HUES48 (cell line): ENCODE measurements around the gene DLL4.

ENCODE experiments used
- H3K27ac ChIP-seq: one replicate; pipeline ENCODE4 v1.7.0; 2013; ENCODE audit warnings: low read depth, low read length, inconsistent platforms
- H3K27me3 ChIP-seq: 2 replicates; pipeline ENCODE4 v1.6.1; 2013; ENCODE audit warnings: mild to moderate bottlenecking, low read length; ENCODE audit not compliant: control insufficient read depth, insufficient read depth
- H3K36me3 ChIP-seq: 2 replicates; pipeline ENCODE4 v1.6.1; 2013; ENCODE audit warnings: low read length; ENCODE audit not compliant: control insufficient read depth, insufficient read depth
- H3K4me1 ChIP-seq: 2 replicates; pipeline ENCODE4 v1.6.1; 2013; ENCODE audit warnings: mild to moderate bottlenecking, low read length; ENCODE audit not compliant: control insufficient read depth, insufficient read depth
- H3K4me3 ChIP-seq: 2 replicates; pipeline ENCODE4 v1.5.1; 2013; ENCODE audit warnings: mild to moderate bottlenecking, low read depth, low read length
- H3K9ac ChIP-seq: 2 replicates; pipeline ENCODE4 v1.6.1; 2013; ENCODE audit warnings: mild to moderate bottlenecking, low read depth, low read length, moderate library complexity
- H3K9me3 ChIP-seq: 2 replicates; pipeline ENCODE4 v1.6.1; 2013; ENCODE audit warnings: low read length; ENCODE audit not compliant: control insufficient read depth, insufficient read depth

Gene DLL4

DNA sequence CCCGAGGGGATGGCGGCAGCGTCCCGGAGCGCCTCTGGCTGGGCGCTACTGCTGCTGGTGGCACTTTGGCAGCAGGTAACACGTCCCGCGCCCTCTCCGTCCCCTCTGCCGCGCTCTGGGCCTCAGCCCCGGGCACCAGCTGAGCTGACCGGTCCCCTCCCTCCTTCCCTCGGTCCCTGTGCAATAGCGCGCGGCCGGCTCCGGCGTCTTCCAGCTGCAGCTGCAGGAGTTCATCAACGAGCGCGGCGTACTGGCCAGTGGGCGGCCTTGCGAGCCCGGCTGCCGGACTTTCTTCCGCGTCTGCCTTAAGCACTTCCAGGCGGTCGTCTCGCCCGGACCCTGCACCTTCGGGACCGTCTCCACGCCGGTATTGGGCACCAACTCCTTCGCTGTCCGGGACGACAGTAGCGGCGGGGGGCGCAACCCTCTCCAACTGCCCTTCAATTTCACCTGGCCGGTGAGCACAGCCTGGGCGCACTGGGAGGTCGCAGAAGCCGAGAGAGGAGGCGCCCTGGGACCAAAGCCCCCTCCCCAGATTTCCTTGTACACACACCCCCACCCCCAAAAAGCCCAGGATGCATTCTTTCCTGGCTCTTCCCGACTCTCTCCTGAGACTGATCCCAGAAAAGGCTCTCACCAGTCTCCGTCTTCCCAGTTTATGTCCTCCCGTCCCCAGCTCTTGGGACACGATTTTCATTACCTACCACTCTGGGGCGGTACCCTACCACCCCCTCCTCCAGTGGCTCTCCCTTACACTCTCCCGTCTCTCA is 705 bp downstream of the DLL4 start:
- Histone ChIP-seq H3K9me3 (no peaks in the 10 kb centered on the region), H3K27ac (no peak overlapping the region), H3K4me3 (peak overlapping the region; percentile 64), H3K36me3 (no peaks in the 10 kb centered on the region), H3K27me3 (peaks cover 85% of the 10 kb centered on the region), H3K9ac (no peak overlapping the region), H3K4me1 (peaks cover 27% of the 10 kb centered on the region)

DNA sequence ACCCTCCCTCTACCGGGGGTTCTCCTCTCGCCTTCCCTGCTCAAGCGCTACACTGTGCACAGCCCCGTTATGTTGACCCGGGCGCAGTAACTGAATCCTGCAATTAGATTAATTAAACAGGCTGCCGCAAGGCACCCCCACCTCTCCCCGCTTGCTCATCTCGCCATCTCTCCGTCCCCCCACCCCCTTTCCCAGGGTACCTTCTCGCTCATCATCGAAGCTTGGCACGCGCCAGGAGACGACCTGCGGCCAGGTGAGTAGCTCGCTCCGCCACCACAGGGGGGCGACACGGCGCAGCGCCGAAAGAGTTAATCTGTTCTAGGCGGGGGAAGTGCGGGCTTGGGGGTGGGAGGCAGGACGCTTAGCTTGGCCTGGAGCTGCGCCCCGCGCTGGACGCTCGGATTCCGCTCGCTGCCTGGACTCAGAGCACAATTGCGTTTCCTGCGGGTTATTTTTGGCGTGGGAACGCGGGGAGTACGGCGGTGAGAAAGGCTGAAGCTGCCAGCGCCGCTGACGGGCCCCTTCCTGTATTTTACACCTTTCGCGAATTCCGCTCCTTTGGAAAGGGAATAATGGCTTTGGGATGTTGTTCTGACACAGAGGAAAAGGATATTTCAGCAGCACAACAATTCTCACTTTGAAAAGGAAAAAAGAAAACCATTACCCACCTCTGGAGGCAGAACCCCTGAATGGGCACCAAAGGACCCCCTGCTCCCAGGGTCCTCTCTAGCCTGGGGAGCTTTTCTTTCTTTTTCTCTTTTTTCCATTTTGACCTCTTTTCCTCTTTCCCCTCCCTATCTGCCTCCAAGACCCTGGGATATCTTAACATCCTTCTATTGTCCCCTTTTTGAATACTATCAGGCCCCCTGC is 1.5 kb downstream of the DLL4 start:
- H3K4me3 ChIP-seq: peak overlapping the region; percentile 64
- H3K27ac ChIP-seq: no peak overlapping the region
- H3K27me3 ChIP-seq: peaks cover 77% of the 10 kb centered on the region
- H3K9ac ChIP-seq: no peak overlapping the region
- no peaks in the 10 kb centered on the region for H3K9me3 ChIP-seq
- peaks cover 23% of the 10 kb centered on the region for H3K4me1 ChIP-seq
- no peaks in the 10 kb centered on the region for H3K36me3 ChIP-seq

DNA sequence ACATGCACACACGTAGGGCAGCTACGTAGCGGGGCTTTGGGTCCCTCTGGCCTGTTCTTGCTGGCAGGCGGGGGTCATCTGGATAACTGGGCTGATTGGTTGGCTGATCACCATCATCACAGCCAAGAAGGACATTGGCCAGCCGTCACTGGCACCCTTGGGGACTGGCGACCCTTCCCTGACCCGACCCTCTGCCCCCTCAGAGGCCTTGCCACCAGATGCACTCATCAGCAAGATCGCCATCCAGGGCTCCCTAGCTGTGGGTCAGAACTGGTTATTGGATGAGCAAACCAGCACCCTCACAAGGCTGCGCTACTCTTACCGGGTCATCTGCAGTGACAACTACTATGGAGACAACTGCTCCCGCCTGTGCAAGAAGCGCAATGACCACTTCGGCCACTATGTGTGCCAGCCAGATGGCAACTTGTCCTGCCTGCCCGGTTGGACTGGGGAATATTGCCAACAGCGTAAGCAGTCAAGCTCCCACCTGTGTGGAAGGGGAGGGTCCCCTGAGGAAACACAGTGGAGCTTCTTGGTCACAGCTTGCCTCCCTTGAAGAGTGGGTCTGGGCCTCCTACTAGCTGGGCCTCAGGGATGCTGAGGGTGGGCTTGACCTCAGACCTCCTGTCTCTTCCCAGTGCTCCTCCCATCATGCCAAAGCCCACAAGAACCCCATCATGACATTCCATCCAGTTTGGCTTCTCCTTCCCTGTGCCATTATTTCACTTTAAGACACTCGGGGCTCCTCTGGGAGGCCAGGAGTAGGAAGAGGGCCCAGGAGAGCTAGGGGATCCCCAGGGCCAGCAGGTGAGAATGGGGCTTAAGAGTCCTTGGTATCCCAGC is 2.4 kb downstream of the DLL4 start:
- Histone ChIP-seq H3K4me1 (peaks cover 16% of the 10 kb centered on the region), H3K9ac (no peak overlapping the region), H3K36me3 (no peaks in the 10 kb centered on the region), H3K27ac (no peak overlapping the region), H3K9me3 (no peaks in the 10 kb centered on the region), H3K27me3 (peaks cover 69% of the 10 kb centered on the region), H3K4me3 (no peak overlapping the region)

DNA sequence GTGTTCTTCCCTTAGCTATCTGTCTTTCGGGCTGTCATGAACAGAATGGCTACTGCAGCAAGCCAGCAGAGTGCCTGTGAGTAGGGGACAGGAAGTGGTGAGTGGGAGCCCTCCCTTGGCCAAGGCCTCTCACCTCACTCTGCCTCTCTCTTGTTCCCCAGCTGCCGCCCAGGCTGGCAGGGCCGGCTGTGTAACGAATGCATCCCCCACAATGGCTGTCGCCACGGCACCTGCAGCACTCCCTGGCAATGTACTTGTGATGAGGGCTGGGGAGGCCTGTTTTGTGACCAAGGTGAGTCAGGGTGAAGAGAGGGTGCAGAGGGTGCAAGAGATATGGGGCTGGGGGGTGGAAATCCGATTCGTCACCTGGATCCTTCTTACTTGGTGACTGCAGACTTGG is 3.0 kb downstream of the DLL4 start:
- H3K36me3 ChIP-seq: no peaks in the 10 kb centered on the region
- H3K9me3 ChIP-seq: no peaks in the 10 kb centered on the region
- H3K27ac ChIP-seq: no peak overlapping the region
- peaks cover 10% of the 10 kb centered on the region; the same call in 1 of the 2 replicates for H3K4me1 ChIP-seq
- no peak overlapping the region for H3K4me3 ChIP-seq
- peaks cover 62% of the 10 kb centered on the region for H3K27me3 ChIP-seq
- no peak overlapping the region for H3K9ac ChIP-seq

DNA sequence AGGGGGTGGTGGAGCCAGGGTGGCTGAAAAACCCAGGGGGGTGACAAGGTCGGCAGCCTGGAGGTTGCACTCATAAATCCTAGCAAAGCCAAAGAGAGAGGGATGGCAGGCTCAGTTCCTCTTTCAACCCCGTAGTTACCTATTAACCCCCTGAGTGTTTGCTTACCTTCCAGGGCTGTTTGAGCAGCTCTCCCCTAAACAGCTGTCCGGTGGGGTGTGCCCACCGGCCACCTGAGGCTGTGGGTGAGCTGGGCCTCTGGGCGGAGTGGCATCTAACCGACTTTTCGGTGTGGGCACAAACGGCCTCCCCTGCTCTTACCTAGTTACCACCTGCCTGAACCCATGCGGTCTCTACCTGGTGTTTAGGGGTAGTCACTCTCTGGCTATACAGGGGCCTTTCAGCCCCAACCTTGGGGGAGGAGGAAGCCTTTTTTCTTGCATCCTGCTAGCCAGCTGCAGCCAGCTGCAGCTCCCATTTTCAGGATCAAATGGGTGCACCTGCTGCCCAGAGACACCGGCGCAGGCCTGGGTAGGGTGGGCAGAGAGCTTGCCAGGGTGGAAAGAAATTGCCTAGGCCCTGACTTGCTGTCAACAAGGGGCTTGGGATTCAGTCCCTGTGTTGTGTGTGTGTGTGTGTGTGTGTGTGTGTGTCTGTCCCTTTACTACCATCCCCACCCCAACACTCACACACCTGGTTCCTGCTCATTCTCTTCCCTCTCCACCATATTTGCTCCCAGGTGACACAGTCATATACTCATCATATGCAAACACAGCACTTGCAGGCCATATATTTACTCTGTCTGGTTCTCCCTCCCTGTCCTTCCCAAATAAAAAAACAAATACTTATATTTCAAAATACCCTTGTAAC is 3.7 kb downstream of the DLL4 start:
- H3K9ac ChIP-seq: no peak overlapping the region
- H3K4me3 ChIP-seq: no peak overlapping the region
- peaks cover 55% of the 10 kb centered on the region for H3K27me3 ChIP-seq
- peaks cover 8% of the 10 kb centered on the region; the same call in 1 of the 2 replicates for H3K4me1 ChIP-seq
- H3K27ac ChIP-seq: no peak overlapping the region
- no peaks in the 10 kb centered on the region for H3K36me3 ChIP-seq
- no peaks in the 10 kb centered on the region for H3K9me3 ChIP-seq

DNA sequence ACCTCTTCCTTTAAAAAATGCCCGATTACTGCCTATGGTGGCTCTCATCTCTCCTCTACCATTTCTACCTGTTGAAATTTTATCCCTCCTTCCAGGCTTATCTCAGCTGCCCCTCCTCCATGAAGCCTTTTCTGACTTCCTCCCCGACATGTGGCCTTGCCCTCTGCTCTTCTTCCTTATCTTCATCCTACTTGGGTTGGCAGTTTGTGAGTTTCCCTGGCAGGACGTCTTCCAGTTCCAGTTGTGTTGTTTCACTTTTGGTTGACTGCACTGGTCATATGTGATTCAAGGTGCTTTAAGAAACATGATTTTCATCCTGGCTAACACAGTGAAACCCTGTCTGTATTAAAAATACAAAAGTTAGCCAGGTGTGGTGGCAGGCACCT is 4.4 kb downstream of the DLL4 start:
- Histone ChIP-seq H3K36me3 (no peaks in the 10 kb centered on the region), H3K4me3 (no peak overlapping the region), H3K9ac (no peak overlapping the region), H3K27ac (no peak overlapping the region), H3K9me3 (no peaks in the 10 kb centered on the region), H3K27me3 (peaks cover 51% of the 10 kb centered on the region), H3K4me1 (peaks cover 8% of the 10 kb centered on the region; the same call in 1 of the 2 replicates)

DNA sequence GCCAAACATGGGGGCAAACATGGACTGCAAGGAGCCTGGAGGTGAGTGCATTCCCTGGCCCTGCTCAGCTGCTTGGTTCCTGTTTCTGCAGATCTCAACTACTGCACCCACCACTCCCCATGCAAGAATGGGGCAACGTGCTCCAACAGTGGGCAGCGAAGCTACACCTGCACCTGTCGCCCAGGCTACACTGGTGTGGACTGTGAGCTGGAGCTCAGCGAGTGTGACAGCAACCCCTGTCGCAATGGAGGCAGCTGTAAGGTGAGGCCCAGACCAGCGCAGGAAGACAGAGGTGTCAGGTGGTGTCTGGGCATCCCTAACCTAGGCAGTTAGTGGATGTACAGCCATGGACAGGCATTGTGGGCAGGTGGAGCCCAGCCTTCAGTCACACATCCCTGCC is 5.3 kb downstream of the DLL4 start:
- Histone ChIP-seq H3K9me3 (no peaks in the 10 kb centered on the region), H3K36me3 (no peaks in the 10 kb centered on the region), H3K4me1 (peaks cover 8% of the 10 kb centered on the region; the same call in 1 of the 2 replicates), H3K4me3 (no peak overlapping the region), H3K27ac (no peak overlapping the region), H3K27me3 (peaks cover 41% of the 10 kb centered on the region), H3K9ac (no peak overlapping the region)

DNA sequence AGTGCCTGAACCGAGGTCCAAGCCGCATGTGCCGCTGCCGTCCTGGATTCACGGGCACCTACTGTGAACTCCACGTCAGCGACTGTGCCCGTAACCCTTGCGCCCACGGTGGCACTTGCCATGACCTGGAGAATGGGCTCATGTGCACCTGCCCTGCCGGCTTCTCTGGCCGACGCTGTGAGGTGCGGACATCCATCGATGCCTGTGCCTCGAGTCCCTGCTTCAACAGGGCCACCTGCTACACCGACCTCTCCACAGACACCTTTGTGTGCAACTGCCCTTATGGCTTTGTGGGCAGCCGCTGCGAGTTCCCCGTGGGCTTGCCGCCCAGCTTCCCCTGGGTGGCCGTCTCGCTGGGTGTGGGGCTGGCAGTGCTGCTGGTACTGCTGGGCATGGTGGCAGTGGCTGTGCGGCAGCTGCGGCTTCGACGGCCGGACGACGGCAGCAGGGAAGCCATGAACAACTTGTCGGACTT is 7.1 kb downstream of the DLL4 start:
- H3K9ac ChIP-seq: no peak overlapping the region
- no peak overlapping the region for H3K27ac ChIP-seq
- no peaks in the 10 kb centered on the region for H3K9me3 ChIP-seq
- H3K4me3 ChIP-seq: no peak overlapping the region
- peaks cover 12% of the 10 kb centered on the region for H3K4me1 ChIP-seq
- H3K27me3 ChIP-seq: peaks cover 39% of the 10 kb centered on the region
- no peaks in the 10 kb centered on the region for H3K36me3 ChIP-seq

DNA sequence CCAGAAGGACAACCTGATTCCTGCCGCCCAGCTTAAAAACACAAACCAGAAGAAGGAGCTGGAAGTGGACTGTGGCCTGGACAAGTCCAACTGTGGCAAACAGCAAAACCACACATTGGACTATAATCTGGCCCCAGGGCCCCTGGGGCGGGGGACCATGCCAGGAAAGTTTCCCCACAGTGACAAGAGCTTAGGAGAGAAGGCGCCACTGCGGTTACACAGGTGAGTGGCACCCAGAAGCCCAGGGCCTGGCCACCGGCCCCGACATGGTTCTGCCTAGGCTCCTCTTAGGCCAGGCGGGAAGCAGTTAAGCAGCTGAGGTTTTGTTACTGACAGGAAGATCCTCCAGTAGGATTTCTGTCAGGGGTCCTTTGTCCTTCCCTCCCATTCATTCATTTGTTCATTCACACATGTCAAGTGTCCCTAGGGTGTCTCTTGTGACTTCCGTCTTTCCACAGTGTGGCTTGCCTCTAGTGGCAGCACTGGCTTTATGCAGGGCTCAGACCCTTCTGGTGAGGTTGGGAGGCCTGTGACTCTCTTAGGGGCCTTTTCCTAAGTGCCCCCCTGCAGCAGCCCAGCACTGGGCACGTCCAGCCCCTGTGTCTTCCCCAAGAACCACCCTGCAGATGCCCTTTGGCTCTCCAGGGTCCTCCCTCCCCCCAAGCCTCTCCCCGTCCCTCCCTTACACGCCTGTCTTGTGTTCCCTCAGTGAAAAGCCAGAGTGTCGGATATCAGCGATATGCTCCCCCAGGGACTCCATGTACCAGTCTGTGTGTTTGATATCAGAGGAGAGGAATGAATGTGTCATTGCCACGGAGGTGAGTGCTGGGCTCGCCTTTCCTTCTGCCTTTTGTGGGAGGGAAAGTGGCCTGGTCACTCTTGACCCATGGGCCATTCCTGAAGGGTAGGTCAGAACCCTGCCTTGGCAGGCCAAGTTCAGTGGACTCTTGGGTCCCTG is 7.8 kb downstream of the DLL4 start:
- H3K9me3 ChIP-seq: no peaks in the 10 kb centered on the region
- H3K4me1 ChIP-seq: peaks cover 14% of the 10 kb centered on the region
- no peaks in the 10 kb centered on the region for H3K36me3 ChIP-seq
- no peak overlapping the region for H3K27ac ChIP-seq
- H3K27me3 ChIP-seq: peaks cover 33% of the 10 kb centered on the region
- H3K9ac ChIP-seq: no peak overlapping the region
- H3K4me3 ChIP-seq: no peak overlapping the region
